Sigmoid colon (tissue), 7 donors: ENCODE data around the gene ZNF385C. TPM values are rescaled to one million over a fixed set of nuclear protein-coding genes. Genes with fewer than 3 reads are reported as not detected.

Experiments used
- DNase-seq: peaks from one replicate; pipeline ENCODE4 v3.0.0-alpha.2; 2019
- H3K27ac ChIP-seq, 4 donors: fragments of 200-600 bp; sonication (generic); one replicate each; pipeline ENCODE4 v1.5.1; 2016 to 2019; ENCODE audit warnings: mild to moderate bottlenecking in 1 of 4
- H3K27me3 ChIP-seq, 3 donors: fragments of 200-600 bp; sonication (generic); one replicate each; pipeline ENCODE4 v1.5.1; 2019; ENCODE audit warnings: mild to moderate bottlenecking in 1 of 3
- H3K36me3 ChIP-seq, 4 donors: fragments of 200-600 bp; sonication (generic); one replicate each; pipeline ENCODE4 v1.5.1; 2016 to 2019
- H3K4me1 ChIP-seq, 4 donors: fragments of 200-600 bp; sonication (generic); one replicate each; pipeline ENCODE4 v1.5.1; 2017 to 2019
- H3K4me3 ChIP-seq, 4 donors: fragments of 200-600 bp; sonication (generic); one replicate each; pipeline ENCODE4 v1.5.1; 2017 to 2019; ENCODE audit warnings: mild to moderate bottlenecking in 2 of 4, moderate library complexity in 1 of 4
- H3K9me3 ChIP-seq, 4 donors: fragments of 200-600 bp in 3 of 4; sonication (generic) in 3 of 4; one replicate each; pipeline versions ENCODE4 v1.5.1 to v1.6.1; 2013 to 2019
- EP300 ChIP-seq, 4 donors: sonication (generic); formaldehyde crosslinking; IDR thresholded peaks; one replicate each; pipeline ENCODE4 v1.6.1; 2017; ENCODE audit warnings: antibody characterized with exemption in 4 of 4
- POLR2A ChIP-seq, 2 donors: fragments of 450-650 bp; IDR thresholded peaks; one replicate each; pipeline ENCODE4 v1.6.1; 2016; ENCODE audit warnings: antibody characterized with exemption in 2 of 2, mild to moderate bottlenecking in 2 of 2, moderate library complexity in 2 of 2
- POLR2AphosphoS5 ChIP-seq, 4 donors: sonication (generic); formaldehyde crosslinking; IDR thresholded peaks; one replicate each; pipeline ENCODE4 v1.6.1; 2017; ENCODE audit warnings: antibody characterized with exemption in 4 of 4
- WGBS, 2 donors: extraction: QIAGEN DNeasy Blood & Tissue Kit; methylation state at CpG; one replicate each; pipeline ENCODE4 v1.1.7; 2013; 5-methylcytosine and 5-hydroxymethylcytosine counted together
- intact Hi-C: fragments of 100-400 bp; cut with DNase I; formaldehyde crosslinking; loops from one replicate; pipeline ENCODE4 v1.15.1; 2023
- polyA plus RNA-seq, 3 donors: library from polyadenylated mRNA; stranded (reverse); fragments of 200-250 nt; gene quantifications; one replicate each; pipeline ENCODE4 v1.2.3, GENCODE V29; 2013
- total RNA-seq, 4 donors: library from RNA; depleted of rRNA; stranded (reverse); fragments of >200 nt; gene quantifications; one replicate each; pipeline ENCODE4 v1.1.0, GENCODE V29; 2016
- TF ChIP-seq, protein P1 (sequence below), 4 experiments: fragments of 450-650 bp in 3 of 4; fragments of 200-600 bp in 1 of 4; IDR thresholded peaks; one replicate each; pipeline ENCODE4 v1.5.1; 2016 to 2019; ENCODE audit warnings: antibody characterized with exemption in 4 of 4, mild to moderate bottlenecking in 3 of 4, moderate library complexity in 2 of 4
- donor health status: healthy with polysubstance abuse.
- donor health status: Bipolar disorder and iron deficiency.
- donor health status: healthy.

Gene ZNF385C
- total and polyA plus RNA-seq, 7 donors: 0.33 to 0.60 (median 0.42) TPM; not detected in 4

GRCh38 chr17:42045719-42046118 is 52.6 kb downstream of the ZNF385C start:
- Histone ChIP-seq H3K4me1 (peaks cover 0 to 12% (median 6%) of the 10 kb centered on the region in 4 donors), H3K27ac (no peak overlapping the region), H3K36me3 (no peaks in the 10 kb centered on the region), H3K27me3 (peaks cover 0 to under 1% (median 0%) of the 10 kb centered on the region in 3 donors), H3K4me3 (no peak overlapping the region), H3K9me3 (no peaks in the 10 kb centered on the region)
- no peak for DNase-seq
- intact Hi-C loops: no loop called here
- WGBS, 2 donors: 89 to 96% methylated on average over 1 of the region's 1 CpG
- no peak for TF ChIP-seq POLR2A (IDR thresholded peaks at IDR 0.05)
- no peak for TF ChIP-seq POLR2AphosphoS5 (IDR thresholded peaks at IDR 0.05)
- TF ChIP-seq, protein P1, sequence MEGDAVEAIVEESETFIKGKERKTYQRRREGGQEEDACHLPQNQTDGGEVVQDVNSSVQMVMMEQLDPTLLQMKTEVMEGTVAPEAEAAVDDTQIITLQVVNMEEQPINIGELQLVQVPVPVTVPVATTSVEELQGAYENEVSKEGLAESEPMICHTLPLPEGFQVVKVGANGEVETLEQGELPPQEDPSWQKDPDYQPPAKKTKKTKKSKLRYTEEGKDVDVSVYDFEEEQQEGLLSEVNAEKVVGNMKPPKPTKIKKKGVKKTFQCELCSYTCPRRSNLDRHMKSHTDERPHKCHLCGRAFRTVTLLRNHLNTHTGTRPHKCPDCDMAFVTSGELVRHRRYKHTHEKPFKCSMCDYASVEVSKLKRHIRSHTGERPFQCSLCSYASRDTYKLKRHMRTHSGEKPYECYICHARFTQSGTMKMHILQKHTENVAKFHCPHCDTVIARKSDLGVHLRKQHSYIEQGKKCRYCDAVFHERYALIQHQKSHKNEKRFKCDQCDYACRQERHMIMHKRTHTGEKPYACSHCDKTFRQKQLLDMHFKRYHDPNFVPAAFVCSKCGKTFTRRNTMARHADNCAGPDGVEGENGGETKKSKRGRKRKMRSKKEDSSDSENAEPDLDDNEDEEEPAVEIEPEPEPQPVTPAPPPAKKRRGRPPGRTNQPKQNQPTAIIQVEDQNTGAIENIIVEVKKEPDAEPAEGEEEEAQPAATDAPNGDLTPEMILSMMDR (IDR thresholded peaks at IDR 0.05): no peak
- TF ChIP-seq EP300 (IDR thresholded peaks at IDR 0.05): no peak

- Histone ChIP-seq H3K27ac (no peak overlapping the region), H3K36me3 (no peaks in the 10 kb centered on the region), H3K9me3 (no peaks in the 10 kb centered on the region), H3K4me1 (peaks cover 0 to 9% (median 3%) of the 10 kb centered on the region in 4 donors), H3K4me3 (no peak overlapping the region), H3K27me3 (peaks cover 7 to 14% (median 10%) of the 10 kb centered on the region in 3 donors)
- TF ChIP-seq POLR2AphosphoS5 (IDR thresholded peaks at IDR 0.05): no peak
- TF ChIP-seq EP300 (IDR thresholded peaks at IDR 0.05): no peak
- no peak for TF ChIP-seq POLR2A (IDR thresholded peaks at IDR 0.05)
- TF ChIP-seq, protein P1 (IDR thresholded peaks at IDR 0.05): no peak
- intact Hi-C loops: no loop called here
- 90 to 95% methylated on average over 20 of the region's 20 CpGs for WGBS, 2 donors
- no peak for DNase-seq
Measured at GRCh38 chr17:42042598-42043319, 55.5 kb downstream of the ZNF385C start.

DNA sequence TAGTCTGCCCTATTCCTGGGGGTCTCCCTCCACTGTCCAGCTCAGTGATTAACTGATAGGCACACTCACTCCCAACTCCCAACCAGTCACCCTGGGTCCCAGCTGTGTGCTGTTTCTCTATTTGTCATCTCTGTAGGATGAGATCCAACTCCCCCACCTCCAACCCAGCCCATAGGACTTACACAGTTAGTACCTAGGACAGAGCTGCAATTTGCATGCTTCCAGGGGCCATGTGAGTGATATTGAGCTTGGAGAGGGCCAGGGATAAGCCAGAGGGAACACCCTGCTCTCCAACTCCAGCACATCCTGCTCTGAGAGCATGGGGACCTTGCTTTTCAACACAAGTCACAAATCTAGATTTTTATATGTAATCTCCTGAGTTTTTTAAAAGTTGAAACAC is 56.7 kb downstream of the ZNF385C start:
- intact Hi-C loops: no loop called here
- TF ChIP-seq POLR2AphosphoS5 (IDR thresholded peaks at IDR 0.05): no peak
- TF ChIP-seq, protein P1 (IDR thresholded peaks at IDR 0.05): no peak
- no peak for TF ChIP-seq POLR2A (IDR thresholded peaks at IDR 0.05)
- TF ChIP-seq EP300 (IDR thresholded peaks at IDR 0.05): no peak
- no peak overlapping the region for H3K27ac ChIP-seq
- DNase-seq: no peak
- peaks cover 0 to 9% (median 3%) of the 10 kb centered on the region in 4 donors for H3K4me1 ChIP-seq
- H3K4me3 ChIP-seq: no peak overlapping the region
- H3K36me3 ChIP-seq: no peaks in the 10 kb centered on the region
- H3K27me3 ChIP-seq: peaks cover 7 to 26% (median 17%) of the 10 kb centered on the region in 3 donors
- H3K9me3 ChIP-seq: no peaks in the 10 kb centered on the region

GRCh38 chr17:42040818-42041217 is 57.5 kb downstream of the ZNF385C start:
- TF ChIP-seq, protein P1 (IDR thresholded peaks at IDR 0.05): no peak
- TF ChIP-seq POLR2A (IDR thresholded peaks at IDR 0.05) (no peak), POLR2AphosphoS5 (IDR thresholded peaks at IDR 0.05) (no peak), EP300 (IDR thresholded peaks at IDR 0.05) (no peak)
- intact Hi-C loops: no loop called here
- 94 to 96% methylated on average over 10 of the region's 10 CpGs for WGBS, 2 donors
- H3K27ac ChIP-seq: no peak overlapping the region
- peaks cover 0 to 9% (median 3%) of the 10 kb centered on the region in 4 donors for H3K4me1 ChIP-seq
- no peaks in the 10 kb centered on the region for H3K36me3 ChIP-seq
- no peak overlapping the region for H3K4me3 ChIP-seq
- peaks cover 7 to 31% (median 19%) of the 10 kb centered on the region in 3 donors for H3K27me3 ChIP-seq
- DNase-seq: no peak
- H3K9me3 ChIP-seq: no peaks in the 10 kb centered on the region
